Subcutaneous adipose tissue (tissue), 4 donors: ENCODE measurements around the gene AP4S1. TPM values are rescaled to one million over a fixed set of nuclear protein-coding genes. Genes with fewer than 3 reads are reported as not detected.

Experiments used
- total RNA-seq, 4 donors: library from RNA; depleted of rRNA; stranded (reverse); fragments of >200 nt; gene quantifications; one replicate each; pipeline ENCODE4 v1.1.0, GENCODE V29; 2016
- TF ChIP-seq, protein P1 (sequence below): fragments of 450-650 bp; IDR thresholded peaks from one replicate; pipeline ENCODE4 v1.5.1; 2016; ENCODE audit warnings: low read depth, mild to moderate bottlenecking, control low read depth, antibody characterized with exemption, moderate library complexity

AP4S1 gene
- total RNA-seq, 4 donors from 2014 or later, result 3.9 to 10.0 (median 7.0) TPM

DNA sequence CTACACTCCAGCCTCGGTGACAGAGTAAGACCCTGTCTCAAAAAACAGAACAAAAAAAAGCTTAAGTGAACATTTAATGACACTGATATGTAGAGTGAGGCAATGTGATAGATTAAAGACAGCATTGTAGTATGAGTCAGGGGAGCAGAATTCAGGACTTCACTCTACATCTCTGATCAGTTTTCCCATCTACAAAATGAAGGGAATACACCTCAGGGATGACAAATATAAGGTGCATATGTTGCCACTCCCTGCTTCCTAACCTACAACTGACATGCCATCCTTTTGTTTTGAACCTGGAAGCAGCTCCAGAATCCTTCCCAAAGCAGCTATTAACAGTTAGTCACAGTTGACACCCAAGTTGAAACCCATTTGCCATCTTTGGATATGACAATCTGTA is 31.6 kb downstream of the AP4S1 start:
- TF ChIP-seq, protein P1, sequence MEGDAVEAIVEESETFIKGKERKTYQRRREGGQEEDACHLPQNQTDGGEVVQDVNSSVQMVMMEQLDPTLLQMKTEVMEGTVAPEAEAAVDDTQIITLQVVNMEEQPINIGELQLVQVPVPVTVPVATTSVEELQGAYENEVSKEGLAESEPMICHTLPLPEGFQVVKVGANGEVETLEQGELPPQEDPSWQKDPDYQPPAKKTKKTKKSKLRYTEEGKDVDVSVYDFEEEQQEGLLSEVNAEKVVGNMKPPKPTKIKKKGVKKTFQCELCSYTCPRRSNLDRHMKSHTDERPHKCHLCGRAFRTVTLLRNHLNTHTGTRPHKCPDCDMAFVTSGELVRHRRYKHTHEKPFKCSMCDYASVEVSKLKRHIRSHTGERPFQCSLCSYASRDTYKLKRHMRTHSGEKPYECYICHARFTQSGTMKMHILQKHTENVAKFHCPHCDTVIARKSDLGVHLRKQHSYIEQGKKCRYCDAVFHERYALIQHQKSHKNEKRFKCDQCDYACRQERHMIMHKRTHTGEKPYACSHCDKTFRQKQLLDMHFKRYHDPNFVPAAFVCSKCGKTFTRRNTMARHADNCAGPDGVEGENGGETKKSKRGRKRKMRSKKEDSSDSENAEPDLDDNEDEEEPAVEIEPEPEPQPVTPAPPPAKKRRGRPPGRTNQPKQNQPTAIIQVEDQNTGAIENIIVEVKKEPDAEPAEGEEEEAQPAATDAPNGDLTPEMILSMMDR, result no peak

DNA sequence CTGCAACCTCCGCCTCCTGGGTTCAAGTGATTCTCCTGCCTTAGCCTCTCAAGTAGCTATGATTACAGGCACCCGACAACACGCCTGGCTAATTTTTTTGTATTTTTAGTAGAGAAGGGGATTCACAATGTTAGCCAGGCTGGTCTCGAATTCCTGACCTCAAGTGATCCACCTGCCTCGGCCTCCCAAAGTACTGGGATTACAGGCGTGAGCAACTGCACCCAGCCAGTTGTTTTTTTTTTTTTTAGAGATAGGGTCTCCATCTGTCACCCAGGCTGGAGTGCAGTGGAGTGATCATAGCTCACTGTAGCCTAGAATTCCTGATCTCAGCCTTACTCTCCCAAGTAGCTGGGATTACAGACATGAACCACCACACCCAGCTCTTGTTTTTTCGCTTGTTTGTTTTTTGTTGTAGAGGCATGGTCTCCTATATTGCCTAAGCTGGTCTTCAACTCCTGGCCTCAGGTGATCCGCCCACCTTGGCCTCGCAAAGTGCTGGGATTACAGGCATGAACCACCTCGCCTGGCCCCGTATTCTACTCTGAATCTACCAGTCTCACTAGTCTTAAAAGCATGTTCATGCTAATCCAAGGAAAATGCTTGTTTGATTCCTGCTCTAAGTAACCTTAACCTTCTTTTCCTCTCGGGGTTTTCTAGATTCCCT is 32.4 kb downstream of the AP4S1 start:
- TF ChIP-seq, protein P1, result no peak

DNA sequence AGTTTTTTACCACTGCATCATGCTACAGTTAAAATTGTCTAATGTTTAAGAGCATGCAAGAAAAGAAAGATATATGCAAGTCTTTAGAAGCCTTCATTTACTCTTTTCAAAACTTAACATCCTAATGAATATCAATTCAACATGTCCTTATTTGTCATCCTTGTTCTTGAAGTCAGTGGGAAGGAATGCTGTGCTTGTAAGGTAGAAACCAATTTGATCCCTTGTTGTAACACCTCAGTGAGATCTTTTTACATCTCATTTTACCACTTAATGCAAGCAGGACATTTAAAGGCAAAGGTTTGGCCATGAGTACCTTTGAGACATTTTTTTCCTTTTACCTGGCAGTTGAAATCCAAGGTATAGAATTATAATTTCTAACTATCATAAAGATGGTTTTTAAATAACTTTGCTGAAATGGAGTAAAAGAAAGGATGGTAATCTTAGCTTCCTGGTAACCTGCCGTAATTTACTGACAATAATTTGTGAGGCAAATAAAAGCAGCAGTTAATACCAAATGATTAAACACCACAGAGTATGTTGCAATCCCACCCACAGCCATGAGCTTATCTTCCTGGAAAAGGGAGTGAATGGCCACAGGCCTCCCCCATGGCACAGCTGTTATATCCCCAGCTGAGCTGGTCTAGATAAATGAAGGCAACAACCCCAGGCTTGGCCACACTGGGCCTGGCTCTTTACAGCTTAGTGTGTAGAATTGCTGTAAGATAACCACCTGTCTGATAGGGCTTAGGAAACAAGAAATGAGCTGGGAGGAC is 33.9 kb downstream of the AP4S1 start:
- TF ChIP-seq, protein P1, result no peak

DNA sequence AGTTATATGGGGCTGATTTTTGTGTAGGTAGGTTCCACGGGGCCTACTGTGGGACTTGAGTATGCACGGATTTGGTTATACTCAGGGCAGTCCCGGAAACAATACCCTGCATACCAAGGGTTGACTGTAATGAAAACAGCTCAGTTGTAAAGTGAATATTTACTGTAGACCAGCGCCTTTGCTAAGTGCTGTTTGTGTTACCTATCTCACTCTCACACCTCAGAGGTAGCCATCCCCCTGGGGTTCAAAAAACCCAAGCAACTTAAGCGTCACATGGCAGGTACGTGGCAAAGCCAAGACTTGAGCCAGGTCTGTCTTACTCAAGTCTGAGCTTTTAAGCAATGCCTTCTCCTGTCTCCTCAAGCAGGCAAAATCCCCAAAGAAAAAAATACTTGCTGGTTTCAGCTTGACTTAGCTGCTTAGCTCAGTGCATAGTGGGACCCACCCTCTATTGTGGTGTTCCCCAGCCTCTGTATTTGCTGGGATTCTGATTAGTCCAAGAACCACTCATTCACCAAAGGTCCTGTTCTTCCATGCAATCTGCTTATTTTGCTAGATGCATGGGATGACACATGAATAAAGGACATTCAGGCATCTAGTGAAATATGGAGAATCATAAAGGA is 34.9 kb downstream of the AP4S1 start:
- TF ChIP-seq, protein P1, result no peak

DNA sequence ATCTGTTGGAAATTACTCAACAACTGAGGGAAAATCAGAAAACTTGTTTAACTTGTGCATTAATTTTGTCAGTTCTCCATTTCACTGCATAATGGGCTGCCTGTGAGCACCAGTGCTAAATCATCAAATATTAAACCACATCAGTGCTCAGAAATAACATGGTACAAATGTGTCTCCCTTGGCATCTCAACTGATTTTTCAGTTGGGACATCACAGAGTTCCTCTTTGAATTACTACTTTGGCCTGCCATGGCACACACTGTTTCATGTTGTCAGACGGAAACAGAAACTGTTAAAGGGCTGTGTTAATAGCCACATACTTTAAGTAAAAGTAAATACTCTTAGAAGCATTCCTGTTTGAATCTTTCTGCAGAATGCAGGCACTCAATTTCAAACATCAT is 42.8 kb downstream of the AP4S1 start:
- TF ChIP-seq, protein P1, result no peak

DNA sequence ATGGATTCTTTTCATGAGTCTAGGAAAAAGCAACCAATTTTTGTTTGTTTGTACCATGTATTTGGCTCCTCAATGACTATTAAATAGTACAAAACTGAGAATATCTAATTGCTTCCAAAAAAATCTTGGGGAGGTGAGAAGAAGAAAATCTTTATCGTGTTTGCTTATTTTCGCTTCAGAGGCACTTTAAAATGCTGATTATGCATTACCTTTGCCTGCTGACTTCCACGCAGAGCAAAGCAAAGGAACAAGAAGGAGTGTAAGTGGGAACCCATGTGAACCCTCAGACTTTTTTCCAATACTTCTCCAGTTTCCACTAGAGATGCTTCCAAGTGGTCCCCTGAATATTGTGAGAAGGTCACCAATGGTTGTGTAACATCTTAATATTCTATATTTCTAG is 43.9 kb downstream of the AP4S1 start:
- TF ChIP-seq, protein P1, result no peak

DNA sequence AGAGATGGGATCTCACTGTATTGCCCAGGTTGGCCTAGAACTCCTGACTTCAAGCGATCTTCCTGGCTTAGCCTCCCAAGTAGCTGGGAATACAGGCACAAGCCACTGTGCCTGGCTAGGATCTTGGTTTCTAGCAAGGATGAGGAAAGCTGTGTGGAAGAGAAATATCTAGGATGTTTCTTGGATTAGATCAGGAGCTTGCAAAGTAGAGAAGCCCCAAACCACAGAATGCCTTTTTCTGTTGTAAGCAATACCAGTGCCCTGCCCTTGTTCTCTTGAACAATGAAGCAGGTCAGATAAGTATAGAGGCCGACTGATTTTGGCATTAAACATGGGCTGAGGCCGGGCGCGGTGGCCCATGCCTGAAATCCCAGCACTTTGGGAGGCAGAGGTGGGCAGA is 45.0 kb downstream of the AP4S1 start:
- TF ChIP-seq, protein P1, result no peak
